ENCODE measurements around the gene WDR82. TPM values are rescaled to one million over a fixed set of nuclear protein-coding genes. Genes with fewer than 3 reads are reported as not detected.

Gene WDR82
- total and polyA plus RNA-seq, 9 of the 15 experiments (the other 6 are each of a cell fraction or from before 2014, with no cell fraction given): 6.4 to 62.9 (median 37.1) TPM

GRCh38 chr3:52318186-52318816 lies 39.9 kb upstream of the WDR82 start:
- 51% methylated on average over 10 of the region's 14 CpGs for WGBS (ENCODE audit: insufficient coverage, low coverage, missing lambda C conversion rate)
- TF ChIP-seq KAT8 (IDR thresholded peaks at IDR 0.05; ENCODE audit: low read depth) (no peak), PTRF (tag; IDR thresholded peaks at IDR 0.05) (no peak), BMI1 (IDR thresholded peaks at IDR 0.05; ENCODE audit: low read length) (no peak), ZNF717 (CRISPR knock-in tag; IDR thresholded peaks at IDR 0.05) (no peak), UBTF (IDR thresholded peaks at IDR 0.05; ENCODE audit: borderline replicate concordance in 1 of 2, low read depth in 2 of 2, low read length in 2 of 2) (no peak), E4F1 (CRISPR knock-in tag; IDR thresholded peaks at IDR 0.05; ENCODE audit: borderline replicate concordance) (no peak), RNF2 (IDR thresholded peaks at IDR 0.05) (no peak), ZNF232 (CRISPR knock-in tag; IDR thresholded peaks at IDR 0.05) (no peak), RBM39 (optimal IDR thresholded peaks at IDR 0.05; ENCODE audit: low read depth, low read length) (no peak), E2F4 (CRISPR knock-in tag; IDR thresholded peaks at IDR 0.05; ENCODE audit: low read depth) (no peak), FUS (optimal IDR thresholded peaks at IDR 0.05; ENCODE audit: low read depth, low read length) (no peak), DNMT1 (IDR thresholded peaks at IDR 0.05) (no peak), BCLAF1 (IDR thresholded peaks at IDR 0.05; ENCODE audit: borderline replicate concordance in 1 of 2, control insufficient read depth in 1 of 2, low read depth in 2 of 2, low read length in 1 of 2) (no peak)

More at GRCh38 chr3:52318186-52318816, 39.9 kb upstream of the WDR82 start:
- ChIA-PET CTCF (ENCODE audit: low intra/inter-chr PET ratio) (no interaction called here), POLR2A (interaction anchor here (1.0 kb wide), 1 partner anchor 31 kb away, joined by 3 read pairs; no protein-coding TSS in a partner anchor)
- Histone ChIP-seq H3K9me3 (replicated peaks; ENCODE audit: control insufficient read depth, insufficient read depth, low read depth, low read length) (no peaks in the 10 kb centered on the region), H3K27ac (ENCODE audit: extremely low read depth, low read depth, low read length) (no peak overlapping the region), H4K20me1 (replicated peaks; ENCODE audit: control insufficient read depth, insufficient read depth, low read length) (no peaks in the 10 kb centered on the region), H3K4me2 (ENCODE audit: insufficient read depth, low read length) (no peak overlapping the region), H3K36me3 (ENCODE audit: control insufficient read depth, insufficient read depth, low read length) (no peaks in the 10 kb centered on the region), H3K9me1 (ENCODE audit: control insufficient read depth, insufficient read depth, low read length) (no peaks in the 10 kb centered on the region), H2AFZ (ENCODE audit: low read depth, low read length) (no peak overlapping the region), H3K9ac (ENCODE audit: insufficient read depth in 1 of 2, low read depth in 2 of 2, low read length in 2 of 2) (no peak overlapping the region), H3K4me1 (replicated peaks in 1 of 2; ENCODE audit: control insufficient read depth in 2 of 2, insufficient read depth in 2 of 2, low read length in 2 of 2) (peaks cover 6 to 21% of the 10 kb centered on the region in 2 experiments), H3K27me3 (ENCODE audit: control insufficient read depth in 2 of 2, insufficient read depth in 2 of 2, low read length in 2 of 2) (no peaks in the 10 kb centered on the region), H3K4me3 (no peak overlapping the region), H3K79me2 (ENCODE audit: control insufficient read depth, insufficient read depth, low read length) (no peaks in the 10 kb centered on the region)
- BruUV-seq (replicated peaks): no TSS peak
- FAIRE-seq: no peak
- in situ Hi-C loops (cut with MboI): no loop called here
- intact Hi-C loops (cut with micrococcal nuclease): no loop called here
- DNase-seq (ENCODE audit: extremely low read depth in 1 of 4, low spot score in 3 of 4): no peak
- no peak for ATAC-seq
